Measurements from ENCODE around the gene EIF3K.
A peak's percentile ranks its signal among the peaks of the same experiment; 100 is the strongest.

EIF3K gene

DNA sequence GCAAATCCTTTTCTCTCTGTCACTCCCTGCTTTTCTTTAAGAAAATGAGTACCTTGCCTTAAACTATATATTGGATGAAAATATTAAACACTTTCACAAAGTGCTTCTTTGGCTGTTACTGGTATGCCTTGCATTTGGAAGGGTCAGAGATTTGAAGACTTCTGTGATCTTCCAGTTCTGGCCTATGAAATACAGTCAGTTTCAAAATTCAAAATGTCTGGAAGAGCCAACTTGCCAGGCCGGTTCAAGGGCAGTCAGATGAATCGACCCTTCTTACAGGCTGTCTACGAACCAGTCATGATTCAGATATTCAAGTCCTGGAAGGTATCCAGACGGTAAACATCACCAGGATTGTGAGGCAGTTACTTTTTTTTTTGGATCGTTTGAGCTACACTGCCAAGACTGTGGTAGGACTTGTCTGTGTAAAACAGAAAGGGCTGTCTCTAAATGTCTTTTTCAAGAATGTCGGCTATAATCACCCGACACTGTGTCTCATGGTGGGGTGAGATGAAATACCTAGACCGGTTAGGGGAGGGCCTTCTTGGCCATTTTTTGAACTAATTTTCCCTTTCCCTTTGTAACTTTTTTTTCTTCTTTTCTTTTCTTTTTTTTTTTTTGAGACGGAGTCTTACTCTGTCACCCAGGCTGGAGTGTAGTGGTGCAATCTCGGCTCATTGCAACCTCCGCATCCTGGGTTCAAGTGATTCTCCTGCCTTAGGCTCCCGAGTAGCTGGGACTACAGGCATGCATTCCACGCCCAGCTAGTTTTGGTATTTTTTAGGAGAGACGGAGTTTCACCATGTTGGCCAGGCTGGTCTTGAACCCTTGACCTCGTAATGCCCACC is 39.7 kb downstream of the EIF3K start:
- Histone ChIP-seq H3K9ac (ENCODE audit: low read length) (peak overlapping the region; percentile 25), H4K8ac (ENCODE audit: low read depth, low read length) (no peak overlapping the region), H3K18ac (ENCODE audit: low read length) (no peak overlapping the region), H2BK5ac (ENCODE audit: low read length) (no peak overlapping the region), H3K4me3 (ENCODE audit: low read length) (no peak overlapping the region), H3K79me2 (ENCODE audit: control insufficient read depth, insufficient read depth, low read length) (peaks cover 94% of the 10 kb centered on the region), H3K4me2 (ENCODE audit: low read length) (no peak overlapping the region), H2BK120ac (ENCODE audit: low read depth, low read length) (no peak overlapping the region), H3K27me3 (ENCODE audit: insufficient read depth, low read length, poor library complexity) (no peaks in the 10 kb centered on the region), H3K4ac (ENCODE audit: low read depth, low read length) (peak overlapping the region; percentile 49), H3K79me1 (ENCODE audit: low read length) (peaks cover 10% of the 10 kb centered on the region), H2BK15ac (replicated peaks; ENCODE audit: low read depth) (no peak overlapping the region), H3K23ac (ENCODE audit: low read length) (no peak overlapping the region), H4K5ac (ENCODE audit: low read length) (no peak overlapping the region), H3K4me1 (ENCODE audit: control insufficient read depth, low read depth, low read length) (peaks cover 27% of the 10 kb centered on the region), H3K56ac (ENCODE audit: low read length) (peak overlapping the region; percentile 22), H2AK5ac (ENCODE audit: low read length) (no peak overlapping the region), H3K27ac (ENCODE audit: low read depth, low read length) (no peak overlapping the region), H3K36me3 (ENCODE audit: control insufficient read depth, insufficient read depth, low read length) (no peaks in the 10 kb centered on the region)
- no CpG with 5 or more reads among the region's 15 CpGs for WGBS (ENCODE audit: extremely low coverage, insufficient coverage, low lambda C conversion rate)
- DNase-seq, result peak; percentile 78

GRCh38 chr19:38660724-38661123 is 41.7 kb downstream of the EIF3K start:
- H3K27ac ChIP-seq (ENCODE audit: low read depth, low read length), result no peak overlapping the region
- peaks cover 35% of the 10 kb centered on the region for H3K4me1 ChIP-seq (ENCODE audit: control insufficient read depth, low read depth, low read length)
- no peaks in the 10 kb centered on the region for H3K36me3 ChIP-seq (ENCODE audit: control insufficient read depth, insufficient read depth, low read length)
- H3K18ac ChIP-seq (ENCODE audit: low read length), result no peak overlapping the region
- H3K4me2 ChIP-seq (ENCODE audit: low read length), result no peak overlapping the region
- H3K4me3 ChIP-seq (ENCODE audit: low read length), result no peak overlapping the region
- no CpG with 5 or more reads among the region's 9 CpGs for WGBS (ENCODE audit: extremely low coverage, insufficient coverage, low lambda C conversion rate)
- peaks cover 90% of the 10 kb centered on the region for H3K79me2 ChIP-seq (ENCODE audit: control insufficient read depth, insufficient read depth, low read length)
- no peak overlapping the region for H2BK5ac ChIP-seq (ENCODE audit: low read length)
- H3K23ac ChIP-seq (ENCODE audit: low read length), result no peak overlapping the region
- no peak overlapping the region for H2BK15ac ChIP-seq (replicated peaks; ENCODE audit: low read depth)
- DNase-seq, result no peak
- H3K4ac ChIP-seq (ENCODE audit: low read depth, low read length), result no peak overlapping the region
- H3K56ac ChIP-seq (ENCODE audit: low read length), result no peak overlapping the region
- H3K79me1 ChIP-seq (ENCODE audit: low read length), result peaks cover 10% of the 10 kb centered on the region
- no peak overlapping the region for H4K5ac ChIP-seq (ENCODE audit: low read length)
- H3K9ac ChIP-seq (ENCODE audit: low read length), result no peak overlapping the region
- no peaks in the 10 kb centered on the region for H3K27me3 ChIP-seq (ENCODE audit: insufficient read depth, low read length, poor library complexity)
- no peak overlapping the region for H2BK120ac ChIP-seq (ENCODE audit: low read depth, low read length)
- H2AK5ac ChIP-seq (ENCODE audit: low read length), result no peak overlapping the region
- no peak overlapping the region for H4K8ac ChIP-seq (ENCODE audit: low read depth, low read length)

DNA sequence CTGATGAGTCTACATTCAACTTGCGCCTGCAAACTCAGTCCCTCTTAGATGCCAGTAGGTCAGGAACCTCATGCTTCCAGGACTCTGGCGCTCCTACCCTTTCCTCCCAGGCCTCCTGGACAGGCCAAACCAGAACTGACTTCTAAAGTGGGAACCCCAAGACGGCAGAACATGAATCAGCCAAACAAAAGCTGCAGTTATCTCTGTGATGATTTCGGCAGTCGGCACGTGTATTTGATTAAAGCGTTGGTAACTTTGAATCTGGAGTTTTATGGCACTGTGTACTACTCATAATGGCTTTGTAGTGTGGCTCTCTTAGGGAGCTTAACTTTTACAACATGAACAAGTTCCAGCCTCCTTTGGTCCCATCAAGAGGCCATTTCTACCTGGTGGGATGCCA is 42.1 kb downstream of the EIF3K start:
- H3K79me1 ChIP-seq (ENCODE audit: low read length), result peaks cover 10% of the 10 kb centered on the region
- no peak overlapping the region for H4K5ac ChIP-seq (ENCODE audit: low read length)
- H3K23ac ChIP-seq (ENCODE audit: low read length), result no peak overlapping the region
- no CpG with 5 or more reads among the region's 7 CpGs for WGBS (ENCODE audit: extremely low coverage, insufficient coverage, low lambda C conversion rate)
- H2BK120ac ChIP-seq (ENCODE audit: low read depth, low read length), result no peak overlapping the region
- DNase-seq, result no peak
- no peak overlapping the region for H2BK15ac ChIP-seq (replicated peaks; ENCODE audit: low read depth)
- H2AK5ac ChIP-seq (ENCODE audit: low read length), result no peak overlapping the region
- no peak overlapping the region for H2BK5ac ChIP-seq (ENCODE audit: low read length)
- no peak overlapping the region for H3K27ac ChIP-seq (ENCODE audit: low read depth, low read length)
- H3K79me2 ChIP-seq (ENCODE audit: control insufficient read depth, insufficient read depth, low read length), result peaks cover 86% of the 10 kb centered on the region
- peaks cover 37% of the 10 kb centered on the region for H3K4me1 ChIP-seq (ENCODE audit: control insufficient read depth, low read depth, low read length)
- H3K27me3 ChIP-seq (ENCODE audit: insufficient read depth, low read length, poor library complexity), result no peaks in the 10 kb centered on the region
- H4K8ac ChIP-seq (ENCODE audit: low read depth, low read length), result no peak overlapping the region
- H3K4me2 ChIP-seq (ENCODE audit: low read length), result no peak overlapping the region
- H3K18ac ChIP-seq (ENCODE audit: low read length), result no peak overlapping the region
- H3K56ac ChIP-seq (ENCODE audit: low read length), result no peak overlapping the region
- no peak overlapping the region for H3K4me3 ChIP-seq (ENCODE audit: low read length)
- no peaks in the 10 kb centered on the region for H3K36me3 ChIP-seq (ENCODE audit: control insufficient read depth, insufficient read depth, low read length)
- H3K9ac ChIP-seq (ENCODE audit: low read length), result no peak overlapping the region
- no peak overlapping the region for H3K4ac ChIP-seq (ENCODE audit: low read depth, low read length)

DNA sequence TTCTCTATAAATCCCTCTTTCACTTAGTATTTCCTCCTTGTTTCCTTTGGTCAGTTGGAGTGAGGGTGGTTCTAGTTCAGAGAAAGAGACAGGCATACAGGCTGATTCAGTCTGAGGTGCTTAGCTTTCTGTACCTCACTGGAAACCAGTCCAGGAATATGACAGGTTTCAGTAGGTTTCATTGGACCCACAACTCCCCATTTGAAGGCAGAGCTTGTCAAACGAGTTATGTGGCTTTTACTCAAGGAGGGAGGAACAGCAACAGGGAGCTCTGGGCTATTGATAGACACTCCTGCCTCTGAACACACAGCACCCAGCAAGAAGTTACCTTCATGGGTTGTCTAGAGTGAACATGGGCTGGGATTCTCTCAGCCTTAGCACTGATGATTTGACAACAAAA is 43.0 kb downstream of the EIF3K start:
- no peak overlapping the region for H2AK5ac ChIP-seq (ENCODE audit: low read length)
- peaks cover 40% of the 10 kb centered on the region for H3K4me1 ChIP-seq (ENCODE audit: control insufficient read depth, low read depth, low read length)
- no peaks in the 10 kb centered on the region for H3K36me3 ChIP-seq (ENCODE audit: control insufficient read depth, insufficient read depth, low read length)
- peaks cover 81% of the 10 kb centered on the region for H3K79me2 ChIP-seq (ENCODE audit: control insufficient read depth, insufficient read depth, low read length)
- no peaks in the 10 kb centered on the region for H3K27me3 ChIP-seq (ENCODE audit: insufficient read depth, low read length, poor library complexity)
- H4K8ac ChIP-seq (ENCODE audit: low read depth, low read length), result no peak overlapping the region
- no peak overlapping the region for H2BK5ac ChIP-seq (ENCODE audit: low read length)
- no peak overlapping the region for H3K27ac ChIP-seq (ENCODE audit: low read depth, low read length)
- no peak overlapping the region for H2BK120ac ChIP-seq (ENCODE audit: low read depth, low read length)
- H2BK15ac ChIP-seq (replicated peaks; ENCODE audit: low read depth), result no peak overlapping the region
- peaks cover 8% of the 10 kb centered on the region for H3K79me1 ChIP-seq (ENCODE audit: low read length)
- H3K23ac ChIP-seq (ENCODE audit: low read length), result no peak overlapping the region
- H3K4me3 ChIP-seq (ENCODE audit: low read length), result no peak overlapping the region
- H3K4me2 ChIP-seq (ENCODE audit: low read length), result no peak overlapping the region
- H3K4ac ChIP-seq (ENCODE audit: low read depth, low read length), result no peak overlapping the region
- H4K5ac ChIP-seq (ENCODE audit: low read length), result no peak overlapping the region
- DNase-seq, result peak; percentile 68
- peak overlapping the region; percentile 1 for H3K56ac ChIP-seq (ENCODE audit: low read length)
- WGBS (ENCODE audit: extremely low coverage, insufficient coverage, low lambda C conversion rate), result no CpG with 5 or more reads among the region's 1 CpG
- no peak overlapping the region for H3K9ac ChIP-seq (ENCODE audit: low read length)
- H3K18ac ChIP-seq (ENCODE audit: low read length), result no peak overlapping the region

- Histone ChIP-seq H3K27me3 (ENCODE audit: insufficient read depth, low read length, poor library complexity) (no peaks in the 10 kb centered on the region), H3K27ac (ENCODE audit: low read depth, low read length) (no peak overlapping the region), H3K23ac (ENCODE audit: low read length) (no peak overlapping the region), H2BK120ac (ENCODE audit: low read depth, low read length) (no peak overlapping the region), H2BK5ac (ENCODE audit: low read length) (no peak overlapping the region), H3K4me1 (ENCODE audit: control insufficient read depth, low read depth, low read length) (peaks cover 40% of the 10 kb centered on the region), H3K18ac (ENCODE audit: low read length) (no peak overlapping the region), H3K36me3 (ENCODE audit: control insufficient read depth, insufficient read depth, low read length) (no peaks in the 10 kb centered on the region), H3K9ac (ENCODE audit: low read length) (no peak overlapping the region), H3K4me2 (ENCODE audit: low read length) (no peak overlapping the region), H3K4ac (ENCODE audit: low read depth, low read length) (no peak overlapping the region), H3K56ac (ENCODE audit: low read length) (no peak overlapping the region), H4K8ac (ENCODE audit: low read depth, low read length) (no peak overlapping the region), H3K79me1 (ENCODE audit: low read length) (peaks cover 8% of the 10 kb centered on the region), H3K4me3 (ENCODE audit: low read length) (no peak overlapping the region), H2BK15ac (replicated peaks; ENCODE audit: low read depth) (no peak overlapping the region), H4K5ac (ENCODE audit: low read length) (no peak overlapping the region), H3K79me2 (ENCODE audit: control insufficient read depth, insufficient read depth, low read length) (peaks cover 82% of the 10 kb centered on the region), H2AK5ac (ENCODE audit: low read length) (no peak overlapping the region)
- DNase-seq, result no peak
- no CpG with 5 or more reads among the region's 7 CpGs for WGBS (ENCODE audit: extremely low coverage, insufficient coverage, low lambda C conversion rate)
Measured at GRCh38 chr19:38662537-38663155, 43.7 kb downstream of the EIF3K start.
